Measurements from ENCODE around the gene CXCL1.
"Not testable (repeated sequence)": the region's sequence is repeated elsewhere in the genome, so short reads cannot be mapped to it uniquely, and the experiment has no call there.

The CXCL1 gene

DNA sequence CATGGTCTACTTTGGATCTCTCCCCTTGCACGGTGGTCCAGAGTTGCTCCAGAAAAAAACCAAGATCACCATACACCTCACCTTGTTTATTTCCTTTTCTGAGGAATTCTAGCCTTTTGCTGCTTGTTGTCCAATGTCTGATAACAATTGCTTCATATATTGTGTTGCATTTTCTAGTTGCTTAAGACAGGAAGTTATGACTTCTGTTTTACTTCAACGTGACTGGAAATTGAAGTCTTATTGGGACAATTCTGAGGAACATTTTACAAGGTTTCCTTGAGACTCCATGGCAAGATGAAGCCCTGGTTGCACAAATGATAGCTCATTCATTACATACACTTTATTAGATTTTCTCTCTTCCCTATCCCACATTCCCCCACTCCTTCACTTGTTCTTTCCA lies 5.2 kb downstream of the CXCL1 start:
- no peak for DNase-seq (ENCODE audit: low read depth in 2 of 2, low spot score in 1 of 2)

GRCh38 chr4:73875401-73875800 lies 6.2 kb downstream of the CXCL1 start:
- DNase-seq (ENCODE audit: low read depth in 2 of 2, low spot score in 1 of 2): no peak

DNA sequence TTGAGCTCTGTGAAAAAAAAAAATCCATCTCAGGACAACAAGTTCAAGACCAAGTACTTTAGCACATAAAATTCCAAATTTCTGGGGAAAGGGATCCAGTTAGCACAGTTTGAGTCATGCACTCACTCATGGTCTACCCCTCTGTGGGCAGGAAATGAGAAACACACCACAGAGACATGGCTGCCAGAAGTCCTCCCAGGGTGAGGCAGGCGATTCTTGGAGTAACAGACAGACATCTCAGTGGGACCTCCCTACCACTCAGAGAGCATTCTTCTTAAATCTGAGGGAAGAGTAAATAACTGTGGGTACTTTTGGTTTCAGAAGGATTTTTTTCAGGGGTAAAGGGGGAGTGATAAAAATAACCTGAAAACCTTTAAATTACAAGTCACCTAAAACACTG lies 14.1 kb downstream of the CXCL1 start:
- no peak for DNase-seq (ENCODE audit: low read depth in 2 of 2, low spot score in 1 of 2)

DNA sequence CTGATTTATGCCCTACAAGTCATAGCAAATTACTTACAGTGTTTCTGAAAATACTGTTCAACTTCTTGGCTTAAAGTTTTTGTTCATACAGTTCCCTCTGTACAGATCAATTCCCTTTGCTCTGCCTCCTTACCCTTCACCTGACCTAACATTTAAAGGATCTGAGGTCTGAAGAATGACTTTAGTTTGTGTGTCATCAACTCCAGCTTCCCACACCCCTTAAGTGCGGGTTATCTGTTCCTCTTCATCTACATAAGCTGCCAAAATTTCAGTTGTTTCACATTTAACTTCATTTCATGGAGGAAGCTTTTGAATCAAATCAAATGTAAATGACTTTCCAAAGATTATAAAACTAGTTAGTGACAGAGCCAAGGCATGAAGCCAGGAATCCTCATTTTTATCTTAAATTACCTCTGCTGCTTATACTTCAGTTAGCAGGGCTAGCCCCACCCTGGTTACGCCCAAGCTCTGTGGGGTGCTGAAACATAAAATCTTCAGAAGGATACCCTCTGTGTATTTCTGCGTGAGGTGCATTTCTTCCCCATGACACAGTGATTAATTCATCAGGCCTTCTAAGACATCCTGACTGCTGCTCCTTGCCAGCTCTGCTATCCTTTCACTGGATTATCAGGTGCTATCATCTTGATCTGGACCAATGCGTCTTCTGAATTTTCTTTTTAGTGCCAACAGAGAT lies 16.5 kb downstream of the CXCL1 start:
- DNase-seq (ENCODE audit: low read depth in 2 of 2, low spot score in 1 of 2): no peak

DNA sequence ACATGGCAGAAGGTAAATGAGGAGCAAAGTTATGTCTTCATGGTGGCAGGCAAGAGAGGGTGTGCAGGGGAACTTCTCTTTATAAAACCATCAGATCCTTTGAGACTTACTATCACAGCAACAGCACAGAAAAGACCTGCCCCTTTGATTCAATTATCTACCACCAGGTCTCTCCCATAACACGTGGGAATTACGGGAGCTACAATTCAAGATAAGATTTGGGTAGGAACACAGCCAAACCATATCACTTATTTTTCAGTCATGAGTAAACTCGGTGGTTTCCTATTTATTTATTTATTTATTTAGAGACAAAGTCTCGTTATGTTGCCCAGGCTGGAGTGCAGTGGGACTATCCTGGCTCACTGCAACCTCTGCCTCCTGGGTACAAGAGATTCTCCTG lies 22.1 kb downstream of the CXCL1 start:
- no peak for DNase-seq (ENCODE audit: low read depth in 2 of 2, low spot score in 1 of 2)

- no peak for DNase-seq (ENCODE audit: low read depth in 2 of 2, low spot score in 1 of 2)
Observed at GRCh38 chr4:73891739-73892405, 22.7 kb downstream of the CXCL1 start.

GRCh38 chr4:73892966-73893365 lies 23.8 kb downstream of the CXCL1 start:
- DNase-seq (ENCODE audit: low read depth in 2 of 2, low spot score in 1 of 2): no peak

DNA sequence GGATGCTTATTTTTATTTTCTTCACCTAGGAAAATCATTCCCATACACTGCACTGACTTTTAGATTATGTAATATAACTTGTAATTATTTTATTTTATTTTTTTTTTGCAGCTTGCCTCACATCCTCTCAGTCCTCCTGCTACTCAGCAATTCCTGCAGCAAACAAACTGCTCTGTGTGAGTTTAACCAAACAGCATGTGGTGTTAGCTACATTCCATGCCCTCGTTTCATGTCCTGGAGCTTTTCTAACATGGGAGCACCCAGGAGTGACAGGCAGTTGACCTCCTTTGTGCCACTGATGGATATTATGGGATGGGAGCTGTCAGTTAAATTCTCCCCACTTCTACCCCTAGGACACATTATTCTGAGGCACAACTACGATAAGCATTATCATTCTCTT lies 24.8 kb downstream of the CXCL1 start:
- DNase-seq (ENCODE audit: low read depth in 2 of 2, low spot score in 1 of 2): no peak

GRCh38 chr4:73895201-73896175 lies 26.3 kb downstream of the CXCL1 start:
- no peak for DNase-seq (ENCODE audit: low read depth in 2 of 2, low spot score in 1 of 2)

GRCh38 chr4:73896416-73896815 lies 27.2 kb downstream of the CXCL1 start:
- DNase-seq (ENCODE audit: low read depth in 2 of 2, low spot score in 1 of 2): no peak

GRCh38 chr4:73897380-73898136 lies 28.4 kb downstream of the CXCL1 start:
- no peak for DNase-seq (ENCODE audit: low read depth in 2 of 2, low spot score in 1 of 2)

- DNase-seq (ENCODE audit: low read depth in 2 of 2, low spot score in 1 of 2): not testable (repeated sequence)
Observed at GRCh38 chr4:73899338-73899737, 30.1 kb downstream of the CXCL1 start.

- no peak for DNase-seq (ENCODE audit: low read depth in 2 of 2, low spot score in 1 of 2)
Observed at GRCh38 chr4:73901031-73901430, 31.8 kb downstream of the CXCL1 start.

DNA sequence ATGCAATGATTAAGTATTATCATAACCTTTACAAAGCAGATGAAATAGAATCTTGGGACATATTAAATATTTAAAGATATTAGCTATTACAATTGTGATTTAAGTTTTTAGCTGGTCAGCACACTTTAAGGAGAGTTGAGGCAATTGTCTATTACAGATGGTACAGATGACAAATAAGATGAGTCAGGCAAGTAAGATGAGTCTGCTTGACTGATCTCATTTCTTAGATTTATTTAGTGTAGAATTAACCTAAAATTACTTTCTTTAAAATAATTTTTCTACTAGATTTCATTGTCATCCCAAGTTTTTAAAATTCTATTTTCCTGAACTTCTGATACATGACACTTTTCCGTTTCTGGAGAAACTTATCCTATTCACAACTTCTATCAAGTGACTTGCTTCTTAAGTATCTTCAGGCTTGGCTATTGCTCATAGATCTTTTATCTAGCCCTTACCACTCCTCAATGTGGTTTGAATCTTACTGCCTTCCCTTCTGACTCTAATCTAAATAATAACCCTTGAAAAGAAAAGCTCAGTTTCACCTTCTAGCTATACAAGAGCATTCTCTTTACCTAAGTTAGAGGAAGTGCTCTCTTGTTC lies 32.9 kb downstream of the CXCL1 start:
- no peak for DNase-seq (ENCODE audit: low read depth in 2 of 2, low spot score in 1 of 2)

DNA sequence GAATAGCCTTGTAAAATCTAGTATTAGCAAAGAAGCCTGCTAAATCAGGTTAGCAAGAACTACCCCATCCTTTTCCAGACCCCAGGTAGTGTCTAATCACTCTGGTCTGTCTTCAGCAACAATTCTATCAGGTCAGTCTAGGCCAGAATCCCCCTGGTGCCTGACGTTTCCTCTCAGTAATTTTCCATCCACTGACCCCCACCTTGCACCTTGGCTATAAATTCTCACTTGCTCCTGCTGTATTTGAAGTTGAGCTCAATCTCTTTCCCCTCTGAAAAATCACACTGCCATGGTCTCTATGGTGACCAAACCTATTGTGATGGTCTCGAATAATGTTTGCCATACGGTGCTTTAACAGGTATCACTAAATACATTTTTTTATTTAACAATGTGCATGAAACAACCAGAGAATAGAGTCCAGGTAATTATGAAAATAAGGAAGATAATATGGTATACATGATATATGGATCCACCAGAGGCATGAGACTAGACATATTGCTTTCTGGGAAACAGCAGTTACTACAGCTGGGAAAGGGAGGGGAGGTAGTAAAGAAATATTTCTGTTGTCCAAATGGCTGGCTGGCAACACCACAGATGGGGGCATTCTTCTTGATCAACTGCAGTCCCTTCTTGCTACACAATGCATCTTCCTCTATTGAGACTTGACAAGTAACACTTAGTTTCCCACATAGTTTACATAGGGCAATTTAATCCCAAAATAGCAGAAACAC lies 33.8 kb downstream of the CXCL1 start:
- DNase-seq (ENCODE audit: low read depth in 2 of 2, low spot score in 1 of 2): no peak

- no peak for DNase-seq (ENCODE audit: low read depth in 2 of 2, low spot score in 1 of 2)
Observed at GRCh38 chr4:73904491-73904890, 35.3 kb downstream of the CXCL1 start.

DNA sequence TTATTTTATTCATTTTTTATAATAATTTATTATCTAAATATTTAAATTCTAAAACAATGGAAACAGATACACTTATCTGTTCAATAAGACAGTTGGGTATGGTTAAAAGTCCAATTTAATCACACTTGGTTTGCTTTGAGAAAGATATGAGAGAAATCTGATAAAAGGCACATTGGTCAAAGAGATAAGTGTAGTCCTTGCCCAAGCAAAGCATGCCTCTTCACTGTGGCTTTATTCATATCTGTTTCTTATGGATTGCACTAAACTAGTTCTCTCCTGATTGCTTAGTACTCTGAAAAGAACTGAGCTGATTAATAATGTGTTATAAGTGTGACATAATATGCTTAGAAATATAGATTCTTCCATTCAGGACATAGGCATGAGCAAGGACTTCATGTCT lies 39.8 kb downstream of the CXCL1 start:
- no peak for DNase-seq (ENCODE audit: low read depth in 2 of 2, low spot score in 1 of 2)

DNA sequence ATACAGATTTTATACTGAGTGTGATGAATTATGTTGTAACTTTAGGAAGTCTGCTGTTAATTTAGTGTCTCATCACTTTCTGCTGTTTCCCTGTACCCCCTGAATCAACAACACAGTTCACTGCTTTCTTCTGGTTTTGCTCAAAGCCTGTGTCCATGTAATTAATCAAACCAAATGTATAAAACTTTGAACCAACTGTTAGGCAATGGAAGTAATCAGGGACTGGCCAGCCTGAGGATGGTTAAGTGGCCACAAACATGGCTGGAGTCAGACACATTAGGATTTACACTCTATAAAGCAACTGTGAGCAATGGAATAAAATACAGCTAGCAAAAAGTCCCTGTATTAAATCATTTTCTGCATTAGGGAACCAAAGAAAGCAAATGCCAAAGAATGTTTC lies 42.6 kb downstream of the CXCL1 start:
- no peak for DNase-seq (ENCODE audit: low read depth in 2 of 2, low spot score in 1 of 2)

GRCh38 chr4:73912191-73912590 lies 43.0 kb downstream of the CXCL1 start:
- no peak for DNase-seq (ENCODE audit: low read depth in 2 of 2, low spot score in 1 of 2)

GRCh38 chr4:73914071-73914470 lies 44.9 kb downstream of the CXCL1 start:
- no peak for DNase-seq (ENCODE audit: low read depth in 2 of 2, low spot score in 1 of 2)
